ENCODE results near the gene CHTF8. TPM values are rescaled to one million over a fixed set of nuclear protein-coding genes. Genes with fewer than 3 reads are reported as not detected.
A peak's percentile ranks its signal among the peaks of the same experiment; 100 is the strongest.

CHTF8 gene
- total RNA-seq, 1 experiment from 2014 or later: 161 TPM

- ChIA-PET CTCF (interaction anchor here (0.6 kb wide), 1 partner anchor 15 kb away, joined by 4 read pairs; no protein-coding TSS in a partner anchor), POLR2A (ENCODE audit: unreplicated experiment) (interaction anchor here (0.6 kb wide), 1 partner anchor 332 kb away, joined by 9 read pairs; no protein-coding TSS in a partner anchor)
- Histone ChIP-seq H3K79me2 (ENCODE audit: low read depth) (no peaks in the 10 kb centered on the region), H3K27me3 (ENCODE audit: insufficient read depth, low read depth) (no peaks in the 10 kb centered on the region), H3K9me2 (ENCODE audit: insufficient read depth) (no peaks in the 10 kb centered on the region), H3K9me3 (ENCODE audit: insufficient read depth, low read depth) (no peaks in the 10 kb centered on the region), H3K27ac (no peak overlapping the region), H3F3A (ENCODE audit: insufficient read depth, low read depth) (peaks cover 9% of the 10 kb centered on the region), H3K4me3 (no peak overlapping the region), H4K20me1 (ENCODE audit: insufficient read depth) (no peaks in the 10 kb centered on the region), H3K4me2 (peak overlapping the region; percentile 67), H2AFZ (no peak overlapping the region), H3K36me3 (ENCODE audit: low read depth) (no peaks in the 10 kb centered on the region), H3K4me1 (replicated peaks; ENCODE audit: insufficient read depth) (peaks cover 23% of the 10 kb centered on the region)
- no peak for TF ChIP-seq CTCF (conservative IDR thresholded peaks at IDR 0.05)
- TF ChIP-seq EZH2 (IDR thresholded peaks at IDR 0.05; ENCODE audit: low read depth): no peak
- no TSS peak for BruUV-seq (replicated peaks)
- intact Hi-C loops (cut with micrococcal nuclease; ENCODE audit: unreplicated experiment): no loop called here
- DNase-seq: no peak
Measured at GRCh38 chr16:69088684-69089083, 43.7 kb downstream of the CHTF8 start.

- H3K4me3 ChIP-seq: no peak overlapping the region
- POLR2A ChIA-PET (ENCODE audit: unreplicated experiment): no interaction called here
- no peak overlapping the region for H2AFZ ChIP-seq
- no peaks in the 10 kb centered on the region for H4K20me1 ChIP-seq (ENCODE audit: insufficient read depth)
- H3K27ac ChIP-seq: no peak overlapping the region
- H3K9me2 ChIP-seq (ENCODE audit: insufficient read depth): no peaks in the 10 kb centered on the region
- peaks cover 9% of the 10 kb centered on the region for H3F3A ChIP-seq (ENCODE audit: insufficient read depth, low read depth)
- no peaks in the 10 kb centered on the region for H3K79me2 ChIP-seq (ENCODE audit: low read depth)
- H3K4me2 ChIP-seq: no peak overlapping the region
- no peaks in the 10 kb centered on the region for H3K36me3 ChIP-seq (ENCODE audit: low read depth)
- intact Hi-C loops (cut with micrococcal nuclease; ENCODE audit: unreplicated experiment): no loop called here
- DNase-seq: no peak
- CTCF ChIA-PET: no interaction called here
- no TSS peak for BruUV-seq (replicated peaks)
- peaks cover 23% of the 10 kb centered on the region for H3K4me1 ChIP-seq (replicated peaks; ENCODE audit: insufficient read depth)
- TF ChIP-seq EZH2 (IDR thresholded peaks at IDR 0.05; ENCODE audit: low read depth): no peak
- TF ChIP-seq CTCF (conservative IDR thresholded peaks at IDR 0.05): no peak
- no peaks in the 10 kb centered on the region for H3K27me3 ChIP-seq (ENCODE audit: insufficient read depth, low read depth)
- H3K9me3 ChIP-seq (ENCODE audit: insufficient read depth, low read depth): no peaks in the 10 kb centered on the region
Measured at GRCh38 chr16:69087161-69087581, 45.2 kb downstream of the CHTF8 start.

- no peak for DNase-seq
- no peaks in the 10 kb centered on the region for H3K9me3 ChIP-seq (ENCODE audit: insufficient read depth, low read depth)
- BruUV-seq (replicated peaks): no TSS peak
- ChIA-PET CTCF (no interaction called here), POLR2A (ENCODE audit: unreplicated experiment) (no interaction called here)
- H2AFZ ChIP-seq: no peak overlapping the region
- H3F3A ChIP-seq (ENCODE audit: insufficient read depth, low read depth): peaks cover 5% of the 10 kb centered on the region
- no peak overlapping the region for H3K4me3 ChIP-seq
- H3K27me3 ChIP-seq (ENCODE audit: insufficient read depth, low read depth): no peaks in the 10 kb centered on the region
- no peaks in the 10 kb centered on the region for H3K36me3 ChIP-seq (ENCODE audit: low read depth)
- H3K4me2 ChIP-seq: no peak overlapping the region
- TF ChIP-seq EZH2 (IDR thresholded peaks at IDR 0.05; ENCODE audit: low read depth): no peak
- TF ChIP-seq CTCF (conservative IDR thresholded peaks at IDR 0.05): no peak
- no peaks in the 10 kb centered on the region for H3K9me2 ChIP-seq (ENCODE audit: insufficient read depth)
- peaks cover 23% of the 10 kb centered on the region for H3K4me1 ChIP-seq (replicated peaks; ENCODE audit: insufficient read depth)
- no peaks in the 10 kb centered on the region for H3K79me2 ChIP-seq (ENCODE audit: low read depth)
- intact Hi-C loops (cut with micrococcal nuclease; ENCODE audit: unreplicated experiment): no loop called here
- H3K27ac ChIP-seq: no peak overlapping the region
- H4K20me1 ChIP-seq (ENCODE audit: insufficient read depth): no peaks in the 10 kb centered on the region
Measured at GRCh38 chr16:69085032-69085695, 47.2 kb downstream of the CHTF8 start.

Measured in PC-9 (cell line).